PC-9 (cell line): Measurements from ENCODE around the gene NMRAL1. TPM values are rescaled to one million over a fixed set of nuclear protein-coding genes. Genes with fewer than 3 reads are reported as not detected.

ENCODE experiments used
- BruUV-seq: library from RNA; stranded (reverse); fragments of 400-500 nt; replicated peaks from 2 replicates; lab custom pipeline; 2021; lab: Mats Ljungman, UMichigan
- CTCF ChIA-PET: fragments of 300-600 bp; sonication (Branson Sonifier 250); formaldehyde crosslinking; loops from one replicate; lab custom pipeline; 2022; ENCODE audit warnings: antibody characterized with exemption; lab: Charles Lee
- POLR2A ChIA-PET: fragments of 300-600 bp; sonication (Branson Sonifier 250); formaldehyde crosslinking; loops from one replicate; lab custom pipeline; 2022; ENCODE audit warnings: antibody characterized with exemption; ENCODE audit not compliant: unreplicated experiment; lab: Charles Lee
- DNase-seq, 2 experiments: peaks; one replicate each; pipeline versions ENCODE4 v3.0.0 to v3.0.0-alpha.2; 2015 to 2022; ENCODE audit warnings: mixed read lengths in 1 of 2
- H2AFZ ChIP-seq: fragments of 200-600 bp; sonication (generic); 2 replicates; pipeline ENCODE4 v1.8.1; 2017; ENCODE audit warnings: antibody characterized with exemption
- H3F3A ChIP-seq: fragments of 200-600 bp; sonication (generic); 2 replicates; pipeline ENCODE4 v1.8.1; 2017; ENCODE audit warnings: antibody characterized with exemption, mild to moderate bottlenecking, low read depth; ENCODE audit not compliant: insufficient read depth
- H3K27ac ChIP-seq: fragments of 200-600 bp; sonication (generic); 2 replicates; pipeline ENCODE4 v1.6.1; 2016; ENCODE audit warnings: mixed run types
- H3K27me3 ChIP-seq: fragments of 200-600 bp; sonication (generic); 2 replicates; pipeline ENCODE4 v1.6.1; 2016; ENCODE audit warnings: low read depth, mixed run types; ENCODE audit not compliant: insufficient read depth
- H3K36me3 ChIP-seq: fragments of 200-600 bp; sonication (generic); 2 replicates; pipeline ENCODE4 v1.6.1; 2016; ENCODE audit warnings: low read depth, mixed run types
- H3K4me1 ChIP-seq: fragments of 200-600 bp; sonication (generic); replicated peaks from 2 replicates; pipeline ENCODE4 v1.6.1; 2016; ENCODE audit warnings: mixed run types; ENCODE audit not compliant: insufficient read depth
- H3K4me2 ChIP-seq: fragments of 200-600 bp; sonication (generic); 2 replicates; pipeline ENCODE4 v1.6.1; 2017; ENCODE audit warnings: mixed run types
- H3K4me3 ChIP-seq: fragments of 200-600 bp; sonication (generic); 2 replicates; pipeline ENCODE4 v1.6.1; 2016; ENCODE audit warnings: mixed run types
- H3K79me2 ChIP-seq: fragments of 200-600 bp; sonication (generic); 2 replicates; pipeline ENCODE4 v1.6.1; 2017; ENCODE audit warnings: low read depth, mixed run types
- H3K9me2 ChIP-seq: fragments of 200-600 bp; sonication (generic); 2 replicates; pipeline ENCODE4 v1.8.1; 2017; ENCODE audit warnings: mild to moderate bottlenecking; ENCODE audit not compliant: insufficient read depth
- H3K9me3 ChIP-seq: fragments of 200-600 bp; sonication (generic); 2 replicates; pipeline ENCODE4 v1.8.1; 2016; ENCODE audit warnings: low read depth; ENCODE audit not compliant: insufficient read depth
- H4K20me1 ChIP-seq: fragments of 200-600 bp; sonication (generic); 2 replicates; pipeline ENCODE4 v1.8.1; 2017; ENCODE audit not compliant: insufficient read depth
- CTCF ChIP-seq: fragments of 200-600 bp; sonication (generic); conservative IDR thresholded peaks from 2 replicates; pipeline ENCODE4 v1.6.1; 2017; ENCODE audit warnings: mixed run types, antibody characterized with exemption, mild to moderate bottlenecking, moderate library complexity
- EZH2 ChIP-seq: fragments of 200-600 bp; sonication (generic); IDR thresholded peaks from 2 replicates; pipeline ENCODE4 v1.8.0; 2017; ENCODE audit warnings: antibody characterized with exemption, low read depth
- intact Hi-C: fragments of 100-400 bp; cut with micrococcal nuclease; formaldehyde crosslinking; loops from one replicate; pipeline ENCODE4 v1.10.0; 2022; ENCODE audit not compliant: unreplicated experiment
- total RNA-seq: library from RNA; stranded (reverse); gene quantifications from 2 replicates; pipeline ENCODE4 v1.2.3, GENCODE V29; 2021

NMRAL1 gene
- total RNA-seq, 1 experiment from 2014 or later: 118 TPM

GRCh38 chr16:4467916-4468315 is 6.5 kb downstream of the NMRAL1 start:
- Histone ChIP-seq H3K27ac (no peak overlapping the region), H2AFZ (no peak overlapping the region), H3K4me1 (peaks cover 31% of the 10 kb centered on the region), H4K20me1 (peaks cover 18% of the 10 kb centered on the region), H3K9me3 (no peaks in the 10 kb centered on the region), H3F3A (peaks cover 48% of the 10 kb centered on the region), H3K79me2 (peaks cover 19% of the 10 kb centered on the region), H3K9me2 (no peaks in the 10 kb centered on the region), H3K4me2 (no peak overlapping the region), H3K4me3 (no peak overlapping the region), H3K36me3 (no peaks in the 10 kb centered on the region), H3K27me3 (no peaks in the 10 kb centered on the region)
- ChIA-PET CTCF (interaction anchor here (0.6 kb wide), 1 partner anchor 239 kb away, joined by 6 read pairs; no protein-coding TSS in a partner anchor), POLR2A (no interaction called here)
- DNase-seq: no peak
- no TSS peak for BruUV-seq
- TF ChIP-seq EZH2 (no peak), CTCF (no peak)
- intact Hi-C loops: no loop called here

- intact Hi-C loops: no loop called here
- H3K79me2 ChIP-seq: 0 out of 2 replicates have a peak, but pooled peaks cover 5% of the 10 kb centered on the region
- no TSS peak for BruUV-seq
- H3K4me3 ChIP-seq: no peak overlapping the region
- H3F3A ChIP-seq: peaks cover 50% of the 10 kb centered on the region
- peaks cover 30% of the 10 kb centered on the region for H3K4me1 ChIP-seq
- peaks cover 18% of the 10 kb centered on the region for H4K20me1 ChIP-seq
- no peak overlapping the region for H3K4me2 ChIP-seq
- H3K27me3 ChIP-seq: no peaks in the 10 kb centered on the region
- no peaks in the 10 kb centered on the region for H3K9me2 ChIP-seq
- H3K27ac ChIP-seq: peak overlapping the region; percentile 78; the same call in 1 of the 2 replicates
- DNase-seq: no peak
- ChIA-PET POLR2A (no interaction called here), CTCF (no interaction called here)
- no peaks in the 10 kb centered on the region for H3K9me3 ChIP-seq
- H3K36me3 ChIP-seq: no peaks in the 10 kb centered on the region
- TF ChIP-seq EZH2 (no peak), CTCF (no peak)
- H2AFZ ChIP-seq: no peak overlapping the region
Measured at GRCh38 chr16:4465977-4466779, 8.2 kb downstream of the NMRAL1 start.

- peaks cover 30% of the 10 kb centered on the region for H3K4me1 ChIP-seq
- intact Hi-C loops: no loop called here
- no peaks in the 10 kb centered on the region; the same call in 1 of the 2 replicates for H3K36me3 ChIP-seq
- TF ChIP-seq CTCF: no peak
- H3K9me2 ChIP-seq: no peaks in the 10 kb centered on the region
- peaks cover 18% of the 10 kb centered on the region for H4K20me1 ChIP-seq
- H3K27me3 ChIP-seq: no peaks in the 10 kb centered on the region
- no peak overlapping the region for H3K4me3 ChIP-seq
- ChIA-PET POLR2A (interaction anchor here (0.6 to 0.8 kb wide), 4 partner anchors 13 to 625 kb away, joined by 3 to 8 read pairs (median 6); partner anchors contain the start of gene HMOX2), CTCF (no interaction called here)
- no peaks in the 10 kb centered on the region for H3K9me3 ChIP-seq
- H3K79me2 ChIP-seq: 0 out of 2 replicates have a peak, but pooled peaks cover 5% of the 10 kb centered on the region
- H3K4me2 ChIP-seq: peak overlapping the region; percentile 42
- DNase-seq: peak in 1 of 2 experiments; percentile 73
- peaks cover 64% of the 10 kb centered on the region for H3F3A ChIP-seq
- no TSS peak for BruUV-seq
- peak overlapping the region; percentile 78 for H3K27ac ChIP-seq
- no peak overlapping the region for H2AFZ ChIP-seq
Measured at GRCh38 chr16:4463522-4464163, 10.8 kb downstream of the NMRAL1 start.
